PC-9 (cell line): Measurements from ENCODE around the gene PLA2R1.

Source experiments
- CTCF ChIP-seq: fragments of 200-600 bp; sonication (generic); conservative IDR thresholded peaks from 2 replicates; pipeline ENCODE4 v1.6.1; 2017; ENCODE audit warnings: mixed run types, antibody characterized with exemption, mild to moderate bottlenecking, moderate library complexity
- EZH2 ChIP-seq: fragments of 200-600 bp; sonication (generic); IDR thresholded peaks from 2 replicates; pipeline ENCODE4 v1.8.0; 2017; ENCODE audit warnings: antibody characterized with exemption, low read depth

GRCh38 chr2:160085662-160086061 lies 23.2 kb upstream of the PLA2R1 start:
- peak; percentile 43; the same call in 1 of the 2 replicates for TF ChIP-seq CTCF
- no peak for TF ChIP-seq EZH2
